HEK293 (cell line): ENCODE measurements around the gene SLC7A14.

ENCODE experiments used
- CTCF ChIA-PET: fragments of 350-600 bp; formaldehyde crosslinking; extraction: SDS; loops from one replicate; lab custom pipeline; 2021; ENCODE audit warnings: antibody characterized with exemption; lab: Yijun Ruan, JAX
- POLR2A ChIA-PET: fragments of 300-600 bp; formaldehyde crosslinking; extraction: SDS; loops from one replicate; lab custom pipeline; 2020; ENCODE audit warnings: antibody characterized with exemption, inconsistent platforms; lab: Yijun Ruan, JAX
- H3K27ac ChIP-seq: fragments of 200-500 bp; sonication (Bioruptor generic); 2 replicates; pipeline ENCODE4 v1.5.1; 2014; ENCODE audit warnings: low read depth, low read length, control low read depth, inconsistent platforms; ENCODE audit errors: extremely low read depth
- H3K36me3 ChIP-seq, 2 experiments: fragments of 200-500 bp in 1 of 2; sonication (Bioruptor generic) in 1 of 2; 1 replicate in 1 of 2; 2 replicates in 1 of 2; pipeline ENCODE4 v1.5.1; 2014 to 2017; ENCODE audit warnings: inconsistent platforms in 2 of 2, low read length in 2 of 2; ENCODE audit not compliant: control insufficient read depth in 2 of 2, insufficient read depth in 1 of 2
- H3K4me1 ChIP-seq: fragments of 200-500 bp; sonication (Bioruptor generic); 2 replicates; pipeline ENCODE4 v1.5.1; 2014; ENCODE audit warnings: mild to moderate bottlenecking, low read length, inconsistent platforms; ENCODE audit not compliant: control insufficient read depth, insufficient read depth
- H3K4me3 ChIP-seq: 2 replicates; pipeline ENCODE4 v1.5.1; 2011; ENCODE audit warnings: low read depth, mild to moderate bottlenecking, control low read depth, low read length, moderate library complexity
- H3K9me3 ChIP-seq: fragments of 200-500 bp; sonication (Bioruptor generic); 2 replicates; pipeline ENCODE4 v1.5.1; 2014; ENCODE audit warnings: low read depth, low read length, inconsistent platforms; ENCODE audit not compliant: control insufficient read depth, insufficient read depth
- ATF2 ChIP-seq: fragments of 450-650 bp; formaldehyde crosslinking; IDR thresholded peaks from 2 replicates; pipeline ENCODE4 v1.5.1; 2016; ENCODE audit warnings: missing biosample characterization, missing genetic modification characterization, low read depth
- KLF1 ChIP-seq: fragments of 450-650 bp; formaldehyde crosslinking; IDR thresholded peaks from 2 replicates; pipeline ENCODE4 v1.5.1; 2016; ENCODE audit warnings: missing biosample characterization, missing genetic modification characterization
- KLF10 ChIP-seq: fragments of 450-650 bp; IDR thresholded peaks from 2 replicates; pipeline ENCODE4 v1.5.1; 2018; ENCODE audit warnings: missing biosample characterization, mild to moderate bottlenecking, missing genetic modification characterization
- KLF16 ChIP-seq: fragments of 450-650 bp; formaldehyde crosslinking; IDR thresholded peaks from 2 replicates; pipeline ENCODE4 v1.5.1; 2017; ENCODE audit warnings: missing biosample characterization, missing genetic modification characterization
- KLF17 ChIP-seq: fragments of 450-650 bp; formaldehyde crosslinking; IDR thresholded peaks from 2 replicates; pipeline ENCODE4 v1.5.1; 2016; ENCODE audit warnings: missing biosample characterization, missing genetic modification characterization
- KLF7 ChIP-seq: fragments of 450-650 bp; formaldehyde crosslinking; IDR thresholded peaks from 2 replicates; pipeline ENCODE4 v1.5.1; 2016; ENCODE audit warnings: missing biosample characterization, missing genetic modification characterization, borderline replicate concordance
- PRDM1 ChIP-seq: fragments of 450-650 bp; formaldehyde crosslinking; IDR thresholded peaks from 2 replicates; pipeline ENCODE4; 2016; ENCODE audit warnings: missing biosample characterization, missing genetic modification characterization
- REPIN1 ChIP-seq: fragments of 450-650 bp; formaldehyde crosslinking; IDR thresholded peaks from 2 replicates; pipeline ENCODE4 v1.5.1; 2017; ENCODE audit warnings: missing biosample characterization, missing genetic modification characterization, low read depth
- TRIM28 ChIP-seq: IDR thresholded peaks from 2 replicates; pipeline ENCODE4 v1.6.1; 2011; ENCODE audit warnings: low read length, control low read depth, borderline replicate concordance
- WT1 ChIP-seq: fragments of 450-650 bp; formaldehyde crosslinking; IDR thresholded peaks from 2 replicates; pipeline ENCODE4 v1.5.1; 2016; ENCODE audit warnings: missing biosample characterization, missing genetic modification characterization
- ZFP3 ChIP-seq: fragments of 450-650 bp; formaldehyde crosslinking; IDR thresholded peaks from 2 replicates; pipeline ENCODE4 v1.5.1; 2016; ENCODE audit warnings: low read depth, missing biosample characterization, missing genetic modification characterization
- ZFP41 ChIP-seq: fragments of 450-650 bp; formaldehyde crosslinking; IDR thresholded peaks from 2 replicates; pipeline ENCODE4 v1.5.1; 2016; ENCODE audit warnings: missing biosample characterization, missing genetic modification characterization, borderline replicate concordance
- ZIC2 ChIP-seq: fragments of 450-650 bp; formaldehyde crosslinking; IDR thresholded peaks from 2 replicates; pipeline ENCODE4 v1.5.1; 2016; ENCODE audit warnings: missing biosample characterization, missing genetic modification characterization
- ZNF23 ChIP-seq: fragments of 450-650 bp; formaldehyde crosslinking; IDR thresholded peaks from 2 replicates; pipeline ENCODE4 v1.5.1; 2016; ENCODE audit warnings: missing biosample characterization, missing genetic modification characterization, borderline replicate concordance
- ZNF248 ChIP-seq: fragments of 450-650 bp; formaldehyde crosslinking; IDR thresholded peaks from 2 replicates; pipeline ENCODE4 v1.5.1; 2017; ENCODE audit warnings: missing biosample characterization, missing genetic modification characterization
- ZNF26 ChIP-seq: fragments of 450-650 bp; formaldehyde crosslinking; IDR thresholded peaks from 2 replicates; pipeline ENCODE4 v1.5.1; 2016; ENCODE audit warnings: missing biosample characterization, missing genetic modification characterization
- ZNF292 ChIP-seq: fragments of 450-650 bp; formaldehyde crosslinking; IDR thresholded peaks from 2 replicates; pipeline ENCODE4 v1.5.1; 2016; ENCODE audit warnings: low read depth, missing biosample characterization, missing genetic modification characterization, borderline replicate concordance
- ZNF391 ChIP-seq: fragments of 450-650 bp; formaldehyde crosslinking; IDR thresholded peaks from 2 replicates; pipeline ENCODE4 v1.5.1; 2016; ENCODE audit warnings: low read depth, missing biosample characterization, missing genetic modification characterization, borderline replicate concordance
- ZNF404 ChIP-seq: fragments of 450-650 bp; formaldehyde crosslinking; IDR thresholded peaks from 2 replicates; pipeline ENCODE4 v1.5.1; 2017; ENCODE audit warnings: missing biosample characterization, missing genetic modification characterization
- ZNF558 ChIP-seq: fragments of 450-650 bp; formaldehyde crosslinking; IDR thresholded peaks from 2 replicates; pipeline ENCODE4 v1.5.1; 2016; ENCODE audit warnings: missing biosample characterization, missing genetic modification characterization
- ZNF654 ChIP-seq: fragments of 450-650 bp; formaldehyde crosslinking; IDR thresholded peaks from 2 replicates; pipeline ENCODE4 v1.5.1; 2016; ENCODE audit warnings: low read depth, missing biosample characterization, missing genetic modification characterization
- ZNF677 ChIP-seq: fragments of 450-650 bp; IDR thresholded peaks from 2 replicates; pipeline ENCODE4 v1.5.0; 2018; ENCODE audit warnings: missing biosample characterization, mild to moderate bottlenecking, missing genetic modification characterization, moderate library complexity
- ZNF701 ChIP-seq: fragments of 450-650 bp; formaldehyde crosslinking; IDR thresholded peaks from 2 replicates; pipeline ENCODE4 v1.5.1; 2016; ENCODE audit warnings: missing biosample characterization, missing genetic modification characterization
- ZNF76 ChIP-seq: fragments of 450-650 bp; formaldehyde crosslinking; IDR thresholded peaks from 2 replicates; pipeline ENCODE4; 2016; ENCODE audit warnings: low read depth, missing biosample characterization, missing genetic modification characterization, borderline replicate concordance
- ZSCAN30 ChIP-seq: fragments of 450-650 bp; IDR thresholded peaks from 2 replicates; pipeline ENCODE4 v1.5.1; 2018; ENCODE audit warnings: missing biosample characterization, mild to moderate bottlenecking, missing genetic modification characterization, moderate library complexity
- TF ChIP-seq, protein P1 (sequence below): fragments of 450-650 bp; formaldehyde crosslinking; IDR thresholded peaks from 2 replicates; pipeline ENCODE4 v1.5.1; 2017; ENCODE audit warnings: missing biosample characterization, missing genetic modification characterization

The SLC7A14 gene

GRCh38 chr3:170511371-170511770, 74.5 kb downstream of the SLC7A14 start:
- CTCF ChIA-PET: no interaction called here
- Histone ChIP-seq H3K36me3 (no peaks in the 10 kb centered on the region), H3K4me3 (no peak overlapping the region), H3K9me3 (no peaks in the 10 kb centered on the region), H3K27ac (no peak overlapping the region), H3K4me1 (no peaks in the 10 kb centered on the region)
- POLR2A ChIA-PET: no interaction called here
- TF ChIP-seq ZFP41 (tag by site-specific recombination) (no peak), ZNF391 (tag by site-specific recombination) (no peak), ZNF26 (tag by site-specific recombination) (no peak), PRDM1 (tag by site-specific recombination) (no peak), ZNF23 (tag by site-specific recombination) (no peak), ZFP3 (tag by site-specific recombination) (no peak), ZNF292 (no peak), KLF17 (no peak), ZNF654 (tag by site-specific recombination) (no peak), ZIC2 (no peak), ZNF248 (tag by site-specific recombination) (no peak), ZNF677 (tag by site-specific recombination) (no peak), KLF10 (no peak)

- no peaks in the 10 kb centered on the region for H3K4me1 ChIP-seq
- H3K4me3 ChIP-seq: no peak overlapping the region
- ChIA-PET POLR2A (no interaction called here), CTCF (interaction anchor here (1.4 kb wide), 1 partner anchor 181 kb away, joined by 3 read pairs; no protein-coding TSS in a partner anchor)
- TF ChIP-seq, protein P1, sequence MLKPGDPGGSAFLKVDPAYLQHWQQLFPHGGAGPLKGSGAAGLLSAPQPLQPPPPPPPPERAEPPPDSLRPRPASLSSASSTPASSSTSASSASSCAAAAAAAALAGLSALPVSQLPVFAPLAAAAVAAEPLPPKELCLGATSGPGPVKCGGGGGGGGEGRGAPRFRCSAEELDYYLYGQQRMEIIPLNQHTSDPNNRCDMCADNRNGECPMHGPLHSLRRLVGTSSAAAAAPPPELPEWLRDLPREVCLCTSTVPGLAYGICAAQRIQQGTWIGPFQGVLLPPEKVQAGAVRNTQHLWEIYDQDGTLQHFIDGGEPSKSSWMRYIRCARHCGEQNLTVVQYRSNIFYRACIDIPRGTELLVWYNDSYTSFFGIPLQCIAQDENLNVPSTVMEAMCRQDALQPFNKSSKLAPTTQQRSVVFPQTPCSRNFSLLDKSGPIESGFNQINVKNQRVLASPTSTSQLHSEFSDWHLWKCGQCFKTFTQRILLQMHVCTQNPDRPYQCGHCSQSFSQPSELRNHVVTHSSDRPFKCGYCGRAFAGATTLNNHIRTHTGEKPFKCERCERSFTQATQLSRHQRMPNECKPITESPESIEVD (tag by site-specific recombination): no peak
- TF ChIP-seq REPIN1 (tag by site-specific recombination) (no peak), KLF16 (no peak)
- H3K9me3 ChIP-seq: no peaks in the 10 kb centered on the region
- H3K27ac ChIP-seq: no peak overlapping the region
- no peaks in the 10 kb centered on the region for H3K36me3 ChIP-seq
These were observed 77.0 kb downstream of the SLC7A14 start for GRCh38 chr3:170508839-170509238.

DNA sequence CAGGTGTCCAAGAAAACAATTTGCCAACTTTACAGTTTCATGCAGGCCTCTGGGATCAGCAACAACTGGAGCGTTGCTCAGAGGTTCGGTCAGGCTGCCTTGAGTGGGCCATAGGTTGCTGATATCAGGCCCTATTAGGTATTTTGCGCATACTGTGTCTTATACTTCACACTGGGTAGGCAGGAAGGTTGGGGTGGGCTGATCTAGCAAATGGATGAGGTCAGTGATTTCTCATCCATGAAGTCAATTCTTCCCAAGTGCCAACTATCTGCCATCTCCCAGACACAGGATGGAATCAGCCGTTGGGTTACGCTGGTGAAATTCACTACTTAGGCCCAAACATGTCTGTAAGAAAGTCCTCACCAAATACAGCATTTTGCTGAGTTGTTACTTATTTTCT, 77.6 kb downstream of the SLC7A14 start:
- Histone ChIP-seq H3K4me1 (no peaks in the 10 kb centered on the region), H3K9me3 (no peaks in the 10 kb centered on the region), H3K36me3 (no peaks in the 10 kb centered on the region), H3K27ac (no peak overlapping the region), H3K4me3 (no peak overlapping the region)
- CTCF ChIA-PET: interaction anchor here (1.4 kb wide), 1 partner anchor 181 kb away, joined by 3 read pairs; no protein-coding TSS in a partner anchor
- POLR2A ChIA-PET: no interaction called here
- TF ChIP-seq ZSCAN30 (tag by site-specific recombination) (no peak), KLF1 (tag by site-specific recombination) (no peak), ZNF558 (tag by site-specific recombination) (no peak), ZNF404 (tag by site-specific recombination) (no peak), KLF7 (no peak), ZNF701 (tag by site-specific recombination) (no peak), ATF2 (no peak), ZFP3 (tag by site-specific recombination) (no peak), ZNF26 (tag by site-specific recombination) (no peak), TRIM28 (no peak), WT1 (tag by site-specific recombination) (no peak), ZNF76 (tag by site-specific recombination) (no peak)
